HG02798 (cell line): ENCODE data around the gene ZMIZ1.

Experiments used
- ATAC-seq: cut with Tn5 transposase; IDR thresholded peaks from one replicate; pipeline ENCODE4 v1.9.1; 2021; ENCODE audit warnings: mild to moderate bottlenecking; ENCODE audit not compliant: unreplicated experiment, poor library complexity

ZMIZ1 gene

DNA sequence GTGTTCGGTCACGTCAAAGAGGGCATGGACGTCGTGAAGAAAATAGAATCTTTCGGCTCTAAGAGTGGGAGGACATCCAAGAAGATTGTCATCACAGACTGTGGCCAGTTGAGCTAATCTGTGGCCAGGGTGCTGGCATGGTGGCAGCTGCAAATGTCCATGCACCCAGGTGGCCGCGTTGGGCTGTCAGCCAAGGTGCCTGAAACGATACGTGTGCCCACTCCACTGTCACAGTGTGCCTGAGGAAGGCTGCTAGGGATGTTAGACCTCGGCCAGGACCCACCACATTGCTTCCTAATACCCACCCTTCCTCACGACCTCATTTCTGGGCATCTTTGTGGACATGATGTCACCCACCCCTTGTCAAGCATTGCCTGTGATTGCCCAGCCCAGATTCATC, 285.0 kb downstream of the ZMIZ1 start:
- no peak for ATAC-seq

DNA sequence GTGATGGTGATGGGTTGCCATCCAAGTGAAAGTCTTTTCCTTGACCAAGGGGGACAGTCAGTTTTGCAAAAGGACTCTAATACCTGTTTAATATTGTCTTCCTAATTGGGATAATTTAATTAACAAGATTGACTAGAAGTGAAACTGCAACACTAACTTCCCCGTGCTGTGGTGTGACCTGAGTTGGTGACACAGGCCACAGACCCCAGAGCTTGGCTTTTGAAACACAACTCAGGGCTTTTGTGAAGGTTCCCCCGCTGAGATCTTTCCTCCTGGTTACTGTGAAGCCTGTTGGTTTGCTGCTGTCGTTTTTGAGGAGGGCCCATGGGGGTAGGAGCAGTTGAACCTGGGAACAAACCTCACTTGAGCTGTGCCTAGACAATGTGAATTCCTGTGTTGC, 285.4 kb downstream of the ZMIZ1 start:
- ATAC-seq, result no peak

DNA sequence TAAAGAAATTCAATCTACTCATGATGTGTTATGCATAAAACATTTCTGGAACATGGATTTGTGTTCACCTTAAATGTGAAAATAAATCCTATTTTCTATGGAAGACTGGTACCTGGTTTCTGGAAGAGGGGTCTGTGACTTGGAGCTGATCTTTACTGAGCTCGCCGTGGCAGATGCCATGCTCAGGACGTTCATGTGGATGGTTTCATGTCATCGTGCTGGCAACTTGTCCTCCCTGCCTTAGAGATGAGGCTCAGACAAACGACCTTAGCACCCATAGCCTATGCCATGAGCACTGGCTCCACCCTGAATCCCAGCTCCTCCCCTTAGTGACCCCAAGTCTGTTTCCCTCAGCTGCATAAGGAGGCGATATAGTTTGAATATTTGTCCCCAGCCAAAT, 285.8 kb downstream of the ZMIZ1 start:
- ATAC-seq, result no peak

DNA sequence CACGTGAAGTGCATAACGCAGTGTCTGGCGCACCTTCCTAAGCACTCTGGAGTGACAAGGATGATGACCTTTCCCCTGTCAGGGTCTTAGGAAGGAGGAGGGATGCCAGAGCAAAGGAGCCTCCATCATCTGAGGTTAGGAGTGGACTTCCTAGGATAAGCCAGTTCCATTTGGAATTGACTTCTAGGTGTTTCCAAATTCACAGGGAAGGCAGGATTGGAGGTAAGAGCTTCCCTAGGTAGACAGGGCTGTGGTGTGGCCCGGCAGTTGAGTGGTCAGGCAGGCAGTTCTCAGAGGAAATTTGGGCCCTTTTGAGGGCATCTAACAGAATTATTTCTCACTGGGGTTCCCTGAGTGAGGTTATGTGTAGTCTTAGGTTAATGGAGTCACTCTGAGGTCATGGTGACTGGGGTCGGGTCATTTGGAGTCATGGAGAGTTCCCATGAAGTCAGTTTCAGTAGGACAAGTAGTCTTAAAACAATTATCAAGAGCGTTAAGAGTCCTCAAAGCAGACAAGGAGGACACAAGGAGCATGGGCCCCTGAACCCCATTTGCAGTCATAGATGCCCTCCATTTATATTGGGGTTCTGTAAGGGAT, 286.8 kb downstream of the ZMIZ1 start:
- no peak for ATAC-seq

DNA sequence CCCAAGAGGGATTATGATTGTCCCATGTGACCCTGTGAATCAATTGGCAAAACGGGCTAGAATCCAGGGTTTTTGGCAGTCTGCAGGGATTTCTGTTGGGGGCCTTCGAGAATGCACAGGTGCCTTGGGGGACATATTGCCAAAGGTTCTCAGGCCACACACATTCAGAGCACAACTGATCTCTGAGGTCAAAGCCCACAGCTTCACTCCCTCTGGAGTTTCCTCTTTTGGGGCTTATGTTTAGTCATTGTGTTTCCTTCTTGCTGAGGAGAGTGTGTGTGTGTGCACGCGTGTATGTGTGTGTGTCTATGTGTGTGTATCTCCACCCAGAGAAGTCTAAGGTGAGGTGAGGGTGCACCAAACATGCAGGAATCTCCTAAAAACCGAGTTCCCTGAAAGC, 287.3 kb downstream of the ZMIZ1 start:
- no peak for ATAC-seq

DNA sequence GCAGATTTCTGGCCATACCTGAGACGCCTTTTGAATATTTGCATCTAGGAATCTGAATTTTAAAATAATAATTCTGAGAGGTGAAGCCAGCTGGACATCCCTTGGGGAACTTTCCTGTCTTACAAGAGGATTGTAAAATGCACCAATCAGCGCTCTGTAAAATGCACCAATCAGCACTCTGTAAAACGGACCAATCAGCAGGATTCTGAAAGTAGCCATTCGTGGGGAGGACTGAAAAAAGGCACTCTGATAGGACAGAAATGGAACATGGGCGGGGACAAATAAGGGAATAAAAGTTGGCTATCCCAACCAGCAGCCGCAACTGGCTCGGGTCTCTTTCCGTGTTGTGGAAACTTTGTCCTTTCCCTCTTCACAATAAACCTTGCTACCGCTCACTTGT, 288.4 kb downstream of the ZMIZ1 start:
- no peak for ATAC-seq

DNA sequence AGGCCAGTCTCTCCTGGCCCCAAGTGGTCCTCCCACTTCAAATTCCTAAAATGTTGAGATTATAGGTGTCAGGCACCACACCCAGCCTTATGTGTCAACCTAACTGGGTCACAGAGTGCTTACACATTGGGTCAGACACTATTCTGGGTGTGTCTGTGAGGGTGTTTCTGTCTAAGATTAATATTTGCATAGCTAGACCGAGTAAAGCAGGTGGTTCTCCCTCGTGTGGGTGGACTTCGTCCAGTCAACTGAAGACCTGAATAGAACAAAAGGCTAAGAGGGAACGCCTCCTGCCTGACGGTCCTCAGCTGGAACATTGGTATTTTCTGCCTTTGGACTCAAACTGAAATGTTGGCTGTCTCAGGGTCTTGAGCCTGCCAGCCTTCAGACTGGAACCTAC, 290.0 kb downstream of the ZMIZ1 start:
- peak; percentile 54 for ATAC-seq

DNA sequence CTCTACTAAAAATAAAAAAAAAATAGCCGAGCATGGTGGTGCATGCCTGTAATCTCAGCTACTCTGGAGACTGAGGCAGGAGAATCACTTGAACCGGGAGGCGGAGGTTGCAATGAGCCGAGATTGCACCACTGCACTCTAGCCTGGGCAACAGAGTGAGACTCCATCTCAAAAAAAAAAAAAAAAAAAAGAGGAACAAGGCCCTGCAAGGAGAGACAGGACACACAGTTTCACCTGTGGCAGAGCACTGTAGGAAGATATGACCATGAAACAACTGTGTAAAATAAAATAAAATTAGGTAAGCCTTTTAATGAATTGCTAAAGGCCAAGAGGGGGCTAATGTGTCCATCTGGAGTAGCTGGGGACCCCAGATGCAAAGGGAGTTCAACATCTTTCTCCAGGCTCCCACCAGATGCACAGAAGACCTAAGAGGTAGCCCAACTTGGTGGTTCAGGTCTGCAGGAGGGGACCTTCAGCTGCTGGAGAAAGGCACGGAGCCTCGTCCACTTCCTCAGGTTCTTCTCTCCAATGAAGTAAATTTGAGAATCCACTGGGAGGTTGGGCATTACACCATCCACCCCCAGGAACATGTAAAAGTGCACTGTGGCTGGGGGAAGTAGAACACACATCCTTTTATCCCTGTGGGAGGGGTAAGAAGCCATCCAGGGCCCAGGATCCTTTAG, 291.2 kb downstream of the ZMIZ1 start:
- no peak for ATAC-seq

DNA sequence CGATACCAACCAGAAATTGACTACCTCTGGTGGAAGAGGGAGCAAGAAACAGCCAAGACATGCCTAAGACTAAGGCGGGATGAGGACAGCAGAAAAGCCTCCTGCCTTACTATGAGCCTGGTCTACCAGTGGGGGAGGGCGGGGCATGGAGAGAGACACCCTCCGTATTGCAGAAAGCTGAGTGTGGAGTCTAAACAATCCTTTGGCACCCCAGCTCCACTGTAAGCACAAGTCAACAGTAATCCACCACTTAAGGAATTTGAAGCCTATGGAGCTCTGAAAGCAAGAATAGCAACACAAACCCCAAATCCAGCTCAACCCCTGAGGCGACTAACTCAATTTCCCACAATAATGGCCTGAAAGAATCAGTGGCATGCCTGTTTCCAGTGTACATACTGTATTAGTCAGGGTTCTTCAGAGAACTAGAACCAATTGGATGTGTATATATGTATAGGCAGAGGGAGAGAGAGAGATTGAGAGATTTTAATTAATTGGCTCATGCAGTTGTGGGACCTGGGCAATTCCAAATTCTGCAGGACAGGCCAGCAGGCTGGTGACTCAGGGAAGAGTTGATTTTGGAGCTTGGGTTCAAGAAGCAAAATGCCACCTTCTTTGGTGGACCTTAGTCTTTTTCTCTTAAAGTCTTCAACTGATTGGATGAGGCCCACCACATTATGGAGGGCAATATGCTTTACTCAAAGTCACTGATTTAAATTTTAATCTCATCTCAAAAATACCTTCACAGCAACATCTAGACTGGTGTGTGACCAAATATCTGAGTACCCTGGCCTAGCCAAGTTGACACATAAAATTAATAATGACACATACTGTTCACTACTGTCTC, 292.0 kb downstream of the ZMIZ1 start:
- ATAC-seq, result no peak

DNA sequence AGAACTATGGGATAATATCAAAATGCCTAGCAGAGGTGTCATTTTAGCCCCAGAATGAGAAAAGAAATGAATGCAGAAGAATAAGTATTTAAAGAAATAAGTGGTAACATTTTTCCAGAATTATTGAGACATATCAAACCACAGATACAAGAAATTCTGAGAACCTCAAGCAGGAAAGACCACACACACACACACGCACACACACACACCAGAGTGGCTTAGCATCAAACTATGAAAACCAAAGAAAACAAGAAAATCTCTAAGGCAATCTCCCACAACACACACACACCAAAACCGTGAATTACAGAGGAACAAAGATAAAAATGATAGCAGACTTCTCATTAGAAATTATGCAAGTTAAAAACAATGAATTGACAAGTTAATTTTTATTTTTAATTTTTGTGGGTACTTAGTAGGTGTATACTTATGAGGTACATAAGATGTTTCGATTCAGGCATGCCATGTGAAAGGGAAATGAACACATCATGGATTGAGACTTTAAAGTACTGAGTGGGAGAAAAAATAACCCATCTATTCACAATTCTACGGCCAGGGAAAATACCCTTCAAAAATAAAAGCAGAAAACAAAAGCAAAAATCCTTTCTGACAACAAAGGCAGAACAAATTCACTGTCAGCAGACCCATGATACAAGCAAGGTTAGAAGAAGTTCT, 293.1 kb downstream of the ZMIZ1 start:
- no peak for ATAC-seq
